GM12878 (cell line): ENCODE measurements around the gene SOX11. TPM values are rescaled to one million over a fixed set of nuclear protein-coding genes. Genes with fewer than 3 reads are reported as not detected.

Experiments
- ATAC-seq: fragments of 200-7000 bp; cut with Tn5 transposase; 3 replicates; pipeline ENCODE4 v1.9.1; 2020; ENCODE audit warnings: mild to moderate bottlenecking, moderate library complexity
- BruUV-seq: library from RNA; stranded (reverse); fragments of 400-500 nt; replicated peaks from 2 replicates; lab custom pipeline; 2021; lab: Mats Ljungman, UMichigan
- CTCF ChIA-PET: fragments of 300-600 bp; sonication (Branson Sonifier 250); formaldehyde crosslinking; extraction: SDS; loops from one replicate; lab custom pipeline; 2021; ENCODE audit warnings: inconsistent platforms; lab: Yijun Ruan, JAX
- POLR2A ChIA-PET: fragments of 350-600 bp; formaldehyde crosslinking; extraction: SDS; loops from one replicate; lab custom pipeline; 2021; ENCODE audit warnings: inconsistent platforms; lab: Charles Lee
- RAD21 ChIA-PET: fragments of 300-600 bp; sonication (Branson Sonifier 250); formaldehyde crosslinking; loops from one replicate; lab custom pipeline; 2023; ENCODE audit warnings: antibody characterized with exemption; ENCODE audit not compliant: unreplicated experiment; lab: Charles Lee
- SMC1A ChIA-PET: fragments of 300-600 bp; sonication (Branson Sonifier 250); formaldehyde crosslinking; loops from one replicate; lab custom pipeline; 2023; ENCODE audit not compliant: unreplicated experiment, uncharacterized antibody; lab: Charles Lee
- DNase-seq: peaks from one replicate; pipeline ENCODE4 v3.0.0-alpha.2; 2011; ENCODE audit warnings: low read depth, low spot score
- FAIRE-seq: peaks from 3 replicates; lab custom pipeline; 2011; peaks lifted over from hg19 to GRCh38; lab: Jason Lieb, UNC
- H2AFZ ChIP-seq: 2 replicates; pipeline ENCODE4 v1.6.0; 2011; ENCODE audit warnings: low read depth, low read length, control low read depth; ENCODE audit not compliant: control insufficient read depth
- H3K27ac ChIP-seq: 2 replicates; pipeline ENCODE4 v1.5.1; 2011; ENCODE audit warnings: control low read depth; ENCODE audit not compliant: control insufficient read depth, insufficient read depth
- H3K27me3 ChIP-seq, 2 experiments: replicated peaks in 1 of 2; 2 replicates each; pipeline versions ENCODE4 v1.6.0 to v1.6.1; 2011; ENCODE audit warnings: low read length in 1 of 2; ENCODE audit not compliant: control insufficient read depth in 2 of 2, insufficient read depth in 2 of 2
- H3K36me3 ChIP-seq, 2 experiments: 2 replicates each; pipeline ENCODE4 v1.5.1; 2011; ENCODE audit warnings: low read length in 1 of 2; ENCODE audit not compliant: control insufficient read depth in 2 of 2, insufficient read depth in 2 of 2
- H3K4me1 ChIP-seq: 2 replicates; pipeline ENCODE4 v1.6.1; 2011; ENCODE audit warnings: mild to moderate bottlenecking, low read length, moderate library complexity, mixed read lengths; ENCODE audit not compliant: control insufficient read depth, insufficient read depth
- H3K4me2 ChIP-seq: 2 replicates; pipeline ENCODE4 v1.6.0; 2011; ENCODE audit warnings: control low read depth; ENCODE audit not compliant: control insufficient read depth, insufficient read depth
- H3K4me3 ChIP-seq: fragments of 200-600 bp; sonication (generic); 2 replicates; pipeline ENCODE4 v1.5.1; 2016
- H3K79me2 ChIP-seq: 2 replicates; pipeline ENCODE4 v1.6.0; 2011; ENCODE audit warnings: low read length; ENCODE audit not compliant: control insufficient read depth, insufficient read depth
- H3K9ac ChIP-seq: 2 replicates; pipeline ENCODE4 v1.8.0; 2011; ENCODE audit warnings: low read length, control low read depth, mixed read lengths; ENCODE audit not compliant: control insufficient read depth, insufficient read depth
- H3K9me3 ChIP-seq: replicated peaks from 3 replicates; pipeline ENCODE4 v1.5.1; 2011; ENCODE audit warnings: mild to moderate bottlenecking, low read length; ENCODE audit not compliant: control insufficient read depth, insufficient read depth
- H4K20me1 ChIP-seq: 2 replicates; pipeline ENCODE4 v1.6.0; 2011; ENCODE audit not compliant: control insufficient read depth, insufficient read depth
- BRCA1 ChIP-seq: IDR thresholded peaks from 2 replicates; pipeline ENCODE4 v1.6.1; 2011; ENCODE audit warnings: low read depth, low read length, improper control_type of control experiment
- CBX3 ChIP-seq: fragments of 200-600 bp; sonication (generic); IDR thresholded peaks from 2 replicates; pipeline ENCODE4 v1.6.1; 2016; ENCODE audit warnings: low read depth, borderline replicate concordance
- CREB1 ChIP-seq: IDR thresholded peaks from 2 replicates; pipeline ENCODE4 v1.6.1; 2012; ENCODE audit warnings: low read depth, mild to moderate bottlenecking, inconsistent platforms
- ETV6 ChIP-seq, 2 experiments: fragments of 450-650 bp in 1 of 2; IDR thresholded peaks in 1 of 2; conservative IDR thresholded peaks in 1 of 2; 2 replicates each; pipeline ENCODE4 v1.6.1; 2014; ENCODE audit warnings: antibody characterized with exemption in 1 of 2, borderline replicate concordance in 1 of 2, low read depth in 1 of 2, mild to moderate bottlenecking in 1 of 2, moderate library complexity in 1 of 2
- HDGF ChIP-seq: fragments of 450-650 bp; IDR thresholded peaks from 2 replicates; pipeline ENCODE4 v1.6.1; 2016; ENCODE audit warnings: antibody characterized with exemption
- RBBP5 ChIP-seq: fragments of 200-600 bp; sonication (generic); conservative IDR thresholded peaks from 2 replicates; pipeline ENCODE4 v1.6.1; 2016
- RCOR1 ChIP-seq: conservative IDR thresholded peaks from 2 replicates; pipeline ENCODE4 v1.6.1; 2012; ENCODE audit warnings: low read depth, low read length, improper control_type of control experiment
- ZNF207 ChIP-seq: fragments of 450-650 bp; IDR thresholded peaks from 2 replicates; pipeline ENCODE4 v1.6.1; 2014; ENCODE audit warnings: antibody characterized with exemption, mild to moderate bottlenecking, borderline replicate concordance
- WGBS: methylation state at CpG from one replicate; pipeline ENCODE4 v1.1.6; 2016; ENCODE audit warnings: low lambda C conversion rate; ENCODE audit not compliant: insufficient replicate concordance, insufficient coverage; ENCODE audit errors: missing lambda C conversion rate; 5-methylcytosine and 5-hydroxymethylcytosine counted together
- in situ Hi-C: fragments of 300-500 bp; cut with MboI; formaldehyde crosslinking; loops from 9 replicates; pipeline ENCODE4 v1.14.3; 2018; ENCODE audit warnings: mixed read lengths
- intact Hi-C: fragments of 100-400 bp; cut with micrococcal nuclease; formaldehyde crosslinking; loops from one replicate; pipeline ENCODE4 v1.14.2; 2022; ENCODE audit not compliant: unreplicated experiment
- polyA plus RNA-seq, 11 experiments: library from polyadenylated mRNA; depleted of rRNA in 4 of 11; unstranded in 6 of 11; stranded (reverse) in 5 of 11; fragments of >200 nt; fragmentation: Nextera tagmentation in 4 of 11; fragmentation: Illumina TruSeq in 1 of 11; extraction: Ambion mirVana in 4 of 11; extraction: Trizol in 1 of 11; gene quantifications; 1 replicate in 1 of 11; 2 replicates in 10 of 11; pipeline versions ENCODE4 v1.2.1 to v1.2.3, GENCODE V29; 2011 to 2016; ENCODE audit warnings: inconsistent platforms in 2 of 11, missing spikeins in 2 of 11, low read depth in 1 of 11
- total RNA-seq, 4 experiments: library from RNA; depleted of rRNA in 3 of 4; stranded (reverse); fragments of >200 nt in 3 of 4; fragmentation: Illumina TruSeq in 1 of 4; extraction: Trizol in 1 of 4; gene quantifications; 2 replicates each; pipeline versions ENCODE4 v1.2.1 to v1.2.3, GENCODE V29; 2013 to 2021
- TF ChIP-seq, protein P1 (sequence below): fragments of 450-650 bp; formaldehyde crosslinking; IDR thresholded peaks from 2 replicates; pipeline ENCODE4 v1.4.0; 2022; ENCODE audit warnings: mild to moderate bottlenecking, moderate library complexity
- TF ChIP-seq, protein P2 (sequence below): fragments of 450-650 bp; IDR thresholded peaks from 2 replicates; pipeline ENCODE4 v1.6.1; 2016; ENCODE audit warnings: mild to moderate bottlenecking
- TF ChIP-seq, protein P3 (sequence below): fragments of 150-350 bp; IDR thresholded peaks from 2 replicates; pipeline ENCODE4 v1.6.1; 2016; ENCODE audit warnings: low read depth, low read length
- TF ChIP-seq, protein P4 (sequence below): fragments of 450-650 bp; formaldehyde crosslinking; IDR thresholded peaks from 2 replicates; pipeline ENCODE4 v1.5.0; 2022; ENCODE audit warnings: mild to moderate bottlenecking, missing genetic modification characterization

The SOX11 gene
- total and polyA plus RNA-seq, 10 of the 15 experiments (the other 5 are each of a cell fraction or from before 2014, with no cell fraction given), result 0.03 to 0.04 (median 0.03) TPM; not detected in 7

DNA sequence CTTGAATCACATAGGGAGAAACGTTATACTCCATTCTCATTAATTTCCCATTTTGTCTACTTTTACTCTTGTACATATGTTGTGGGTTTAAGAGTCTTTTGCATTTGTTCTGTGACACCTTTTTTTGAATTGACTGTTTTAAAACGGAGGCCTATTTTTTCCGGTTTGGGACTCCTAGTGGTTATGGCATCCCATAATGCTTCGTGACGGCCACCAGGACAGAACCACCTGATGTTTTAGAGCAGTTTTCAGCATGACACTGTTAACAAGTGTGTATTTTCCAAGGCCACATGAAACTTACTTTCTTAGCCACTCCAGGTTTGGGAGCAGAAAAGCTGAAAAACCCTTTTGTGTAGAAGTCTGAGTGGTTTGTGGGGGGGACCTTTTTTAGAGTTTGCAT is 8.4 kb downstream of the SOX11 start:
- Histone ChIP-seq H4K20me1 (no peaks in the 10 kb centered on the region), H3K4me1 (no peaks in the 10 kb centered on the region), H3K4me3 (no peak overlapping the region), H3K9ac (no peak overlapping the region), H2AFZ (no peak overlapping the region), H3K4me2 (no peak overlapping the region), H3K27me3 (no peaks in the 10 kb centered on the region), H3K79me2 (no peaks in the 10 kb centered on the region), H3K27ac (no peak overlapping the region), H3K9me3 (no peaks in the 10 kb centered on the region), H3K36me3 (no peaks in the 10 kb centered on the region)
- ChIA-PET POLR2A (no interaction called here), SMC1A (no interaction called here), RAD21 (no interaction called here), CTCF (no interaction called here)
- intact Hi-C loops, result no loop called here
- DNase-seq, result no peak
- BruUV-seq, result no TSS peak
- no peak for ATAC-seq
- 35% methylated on average over 5 of the region's 5 CpGs for WGBS
- no peak for FAIRE-seq
- in situ Hi-C loops, result no loop called here
- TF ChIP-seq CREB1 (no peak), ZNF207 (no peak), ETV6 (conservative IDR thresholded peaks at IDR 0.05 in 1 of 2, IDR thresholded peaks at IDR 0.05 in 1 of 2; ENCODE audit: borderline replicate concordance in 1 of 2, low read depth in 1 of 2) (no peak), CBX3 (no peak), RCOR1 (no peak), BRCA1 (no peak), HDGF (no peak), RBBP5 (no peak)
- TF ChIP-seq, protein P1, sequence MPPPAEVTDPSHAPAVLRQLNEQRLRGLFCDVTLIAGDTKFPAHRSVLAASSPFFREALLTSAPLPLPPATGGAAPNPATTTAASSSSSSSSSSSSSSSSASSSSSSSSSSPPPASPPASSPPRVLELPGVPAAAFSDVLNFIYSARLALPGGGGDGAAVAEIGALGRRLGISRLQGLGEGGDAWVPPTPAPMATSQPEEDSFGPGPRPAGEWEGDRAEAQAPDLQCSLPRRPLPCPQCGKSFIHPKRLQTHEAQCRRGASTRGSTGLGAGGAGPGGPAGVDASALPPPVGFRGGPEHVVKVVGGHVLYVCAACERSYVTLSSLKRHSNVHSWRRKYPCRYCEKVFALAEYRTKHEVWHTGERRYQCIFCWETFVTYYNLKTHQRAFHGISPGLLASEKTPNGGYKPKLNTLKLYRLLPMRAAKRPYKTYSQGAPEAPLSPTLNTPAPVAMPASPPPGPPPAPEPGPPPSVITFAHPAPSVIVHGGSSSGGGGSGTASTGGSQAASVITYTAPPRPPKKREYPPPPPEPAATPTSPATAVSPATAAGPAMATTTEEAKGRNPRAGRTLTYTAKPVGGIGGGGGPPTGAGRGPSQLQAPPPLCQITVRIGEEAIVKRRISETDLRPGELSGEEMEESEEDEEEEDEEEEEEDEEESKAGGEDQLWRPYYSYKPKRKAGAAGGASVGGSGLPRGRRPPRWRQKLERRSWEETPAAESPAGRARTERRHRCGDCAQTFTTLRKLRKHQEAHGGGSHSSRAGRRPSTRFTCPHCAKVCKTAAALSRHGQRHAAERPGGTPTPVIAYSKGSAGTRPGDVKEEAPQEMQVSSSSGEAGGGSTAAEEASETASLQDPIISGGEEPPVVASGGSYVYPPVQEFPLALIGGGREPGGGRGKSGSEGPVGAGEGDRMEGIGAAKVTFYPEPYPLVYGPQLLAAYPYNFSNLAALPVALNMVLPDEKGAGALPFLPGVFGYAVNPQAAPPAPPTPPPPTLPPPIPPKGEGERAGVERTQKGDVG (CRISPR knock-in tag), result no peak
- TF ChIP-seq, protein P2, sequence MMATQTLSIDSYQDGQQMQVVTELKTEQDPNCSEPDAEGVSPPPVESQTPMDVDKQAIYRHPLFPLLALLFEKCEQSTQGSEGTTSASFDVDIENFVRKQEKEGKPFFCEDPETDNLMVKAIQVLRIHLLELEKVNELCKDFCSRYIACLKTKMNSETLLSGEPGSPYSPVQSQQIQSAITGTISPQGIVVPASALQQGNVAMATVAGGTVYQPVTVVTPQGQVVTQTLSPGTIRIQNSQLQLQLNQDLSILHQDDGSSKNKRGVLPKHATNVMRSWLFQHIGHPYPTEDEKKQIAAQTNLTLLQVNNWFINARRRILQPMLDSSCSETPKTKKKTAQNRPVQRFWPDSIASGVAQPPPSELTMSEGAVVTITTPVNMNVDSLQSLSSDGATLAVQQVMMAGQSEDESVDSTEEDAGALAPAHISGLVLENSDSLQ, result no peak
- TF ChIP-seq, protein P3, sequence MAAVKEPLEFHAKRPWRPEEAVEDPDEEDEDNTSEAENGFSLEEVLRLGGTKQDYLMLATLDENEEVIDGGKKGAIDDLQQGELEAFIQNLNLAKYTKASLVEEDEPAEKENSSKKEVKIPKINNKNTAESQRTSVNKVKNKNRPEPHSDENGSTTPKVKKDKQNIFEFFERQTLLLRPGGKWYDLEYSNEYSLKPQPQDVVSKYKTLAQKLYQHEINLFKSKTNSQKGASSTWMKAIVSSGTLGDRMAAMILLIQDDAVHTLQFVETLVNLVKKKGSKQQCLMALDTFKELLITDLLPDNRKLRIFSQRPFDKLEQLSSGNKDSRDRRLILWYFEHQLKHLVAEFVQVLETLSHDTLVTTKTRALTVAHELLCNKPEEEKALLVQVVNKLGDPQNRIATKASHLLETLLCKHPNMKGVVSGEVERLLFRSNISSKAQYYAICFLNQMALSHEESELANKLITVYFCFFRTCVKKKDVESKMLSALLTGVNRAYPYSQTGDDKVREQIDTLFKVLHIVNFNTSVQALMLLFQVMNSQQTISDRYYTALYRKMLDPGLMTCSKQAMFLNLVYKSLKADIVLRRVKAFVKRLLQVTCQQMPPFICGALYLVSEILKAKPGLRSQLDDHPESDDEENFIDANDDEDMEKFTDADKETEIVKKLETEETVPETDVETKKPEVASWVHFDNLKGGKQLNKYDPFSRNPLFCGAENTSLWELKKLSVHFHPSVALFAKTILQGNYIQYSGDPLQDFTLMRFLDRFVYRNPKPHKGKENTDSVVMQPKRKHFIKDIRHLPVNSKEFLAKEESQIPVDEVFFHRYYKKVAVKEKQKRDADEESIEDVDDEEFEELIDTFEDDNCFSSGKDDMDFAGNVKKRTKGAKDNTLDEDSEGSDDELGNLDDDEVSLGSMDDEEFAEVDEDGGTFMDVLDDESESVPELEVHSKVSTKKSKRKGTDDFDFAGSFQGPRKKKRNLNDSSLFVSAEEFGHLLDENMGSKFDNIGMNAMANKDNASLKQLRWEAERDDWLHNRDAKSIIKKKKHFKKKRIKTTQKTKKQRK, result no peak
- TF ChIP-seq, protein P4, sequence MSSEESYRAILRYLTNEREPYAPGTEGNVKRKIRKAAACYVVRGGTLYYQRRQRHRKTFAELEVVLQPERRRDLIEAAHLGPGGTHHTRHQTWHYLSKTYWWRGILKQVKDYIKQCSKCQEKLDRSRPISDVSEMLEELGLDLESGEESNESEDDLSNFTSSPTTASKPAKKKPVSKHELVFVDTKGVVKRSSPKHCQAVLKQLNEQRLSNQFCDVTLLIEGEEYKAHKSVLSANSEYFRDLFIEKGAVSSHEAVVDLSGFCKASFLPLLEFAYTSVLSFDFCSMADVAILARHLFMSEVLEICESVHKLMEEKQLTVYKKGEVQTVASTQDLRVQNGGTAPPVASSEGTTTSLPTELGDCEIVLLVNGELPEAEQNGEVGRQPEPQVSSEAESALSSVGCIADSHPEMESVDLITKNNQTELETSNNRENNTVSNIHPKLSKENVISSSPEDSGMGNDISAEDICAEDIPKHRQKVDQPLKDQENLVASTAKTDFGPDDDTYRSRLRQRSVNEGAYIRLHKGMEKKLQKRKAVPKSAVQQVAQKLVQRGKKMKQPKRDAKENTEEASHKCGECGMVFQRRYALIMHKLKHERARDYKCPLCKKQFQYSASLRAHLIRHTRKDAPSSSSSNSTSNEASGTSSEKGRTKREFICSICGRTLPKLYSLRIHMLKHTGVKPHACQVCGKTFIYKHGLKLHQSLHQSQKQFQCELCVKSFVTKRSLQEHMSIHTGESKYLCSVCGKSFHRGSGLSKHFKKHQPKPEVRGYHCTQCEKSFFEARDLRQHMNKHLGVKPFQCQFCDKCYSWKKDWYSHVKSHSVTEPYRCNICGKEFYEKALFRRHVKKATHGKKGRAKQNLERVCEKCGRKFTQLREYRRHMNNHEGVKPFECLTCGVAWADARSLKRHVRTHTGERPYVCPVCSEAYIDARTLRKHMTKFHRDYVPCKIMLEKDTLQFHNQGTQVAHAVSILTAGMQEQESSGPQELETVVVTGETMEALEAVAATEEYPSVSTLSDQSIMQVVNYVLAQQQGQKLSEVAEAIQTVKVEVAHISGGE (CRISPR knock-in tag), result no peak
